ENCODE results near the gene HOXC12.

Gene HOXC12

DNA sequence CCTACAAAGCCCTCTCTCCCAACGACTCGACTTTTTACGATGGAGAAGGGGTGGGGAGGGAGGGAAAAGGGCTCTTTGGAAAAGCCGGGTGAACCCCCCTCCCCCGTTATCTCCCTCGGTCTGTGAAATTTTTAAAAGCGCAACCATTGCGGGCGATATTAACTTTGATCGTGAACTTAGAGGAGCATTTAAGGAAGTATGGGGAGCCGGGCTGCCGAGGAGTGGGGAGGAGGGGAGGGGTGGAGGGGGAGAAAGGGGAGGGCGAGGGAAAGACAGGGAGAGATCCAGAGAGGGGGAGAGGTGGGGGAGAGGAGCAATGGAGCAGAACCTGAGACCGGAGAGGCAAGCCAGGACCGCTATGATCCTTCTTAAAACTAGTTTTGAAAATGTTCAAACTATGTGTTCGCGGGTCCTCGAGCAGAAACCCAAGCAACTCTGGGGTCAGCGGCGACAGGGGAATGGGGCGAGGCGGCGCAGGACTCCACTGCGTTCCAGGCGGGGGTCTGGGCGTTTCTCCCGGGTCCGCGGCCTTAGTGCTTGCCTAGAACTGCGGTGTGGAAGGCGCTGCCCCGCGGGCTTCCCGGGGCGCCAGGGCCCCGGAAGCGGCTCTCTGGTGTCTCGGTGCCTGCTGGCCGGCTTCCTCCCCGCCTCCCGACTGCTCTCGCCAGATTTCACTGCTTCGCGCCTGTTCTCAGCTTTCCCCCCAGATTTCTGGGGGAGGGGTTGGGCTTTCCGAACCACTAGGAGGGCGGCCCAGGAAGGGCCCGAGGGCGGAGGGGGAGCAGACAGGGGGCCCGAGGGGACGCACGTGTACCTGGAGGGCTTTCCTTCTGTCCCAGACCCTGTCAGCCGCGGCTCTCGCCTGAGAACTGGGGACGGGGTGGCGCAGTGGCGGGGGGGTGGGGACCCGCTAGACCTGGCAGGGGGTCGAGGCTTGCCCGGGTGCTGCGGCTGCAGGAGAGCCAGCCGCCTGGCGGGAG is 19.7 kb downstream of the HOXC12 start, which contains the start of gene HOTAIR:
HOTAIR (minus strand) TSS at position 871 of the 980 bp plus-strand sequence.
- Histone ChIP-seq H3K27me3 (ENCODE audit: low read depth, low read length) (peaks cover 15% of the 10 kb centered on the region; the same call in 1 of the 2 replicates), H4K20me1 (ENCODE audit: insufficient read depth, low read length) (no peaks in the 10 kb centered on the region), H3K36me3 (replicated peaks; ENCODE audit: low read depth, low read length) (no peaks in the 10 kb centered on the region), H3K4me3 (ENCODE audit: low read length) (no peak within 1 kb of the TSS), H3K4me1 (ENCODE audit: low read length) (peaks cover 6% of the 10 kb centered on the region; the same call in 1 of the 2 replicates), H3K9me3 (ENCODE audit: insufficient read depth, low read length) (no peaks in the 10 kb centered on the region), H3K27ac (ENCODE audit: low read length) (no peak within 1 kb of the TSS), H3K9ac (ENCODE audit: low read length) (no peak within 1 kb of the TSS), H3K79me2 (ENCODE audit: low read length) (no peaks in the 10 kb centered on the region), H3K4me2 (ENCODE audit: low read length) (no peak within 1 kb of the TSS), H2AFZ (ENCODE audit: low read depth, low read length) (no peak within 1 kb of the TSS)
- TF ChIP-seq, protein P1, sequence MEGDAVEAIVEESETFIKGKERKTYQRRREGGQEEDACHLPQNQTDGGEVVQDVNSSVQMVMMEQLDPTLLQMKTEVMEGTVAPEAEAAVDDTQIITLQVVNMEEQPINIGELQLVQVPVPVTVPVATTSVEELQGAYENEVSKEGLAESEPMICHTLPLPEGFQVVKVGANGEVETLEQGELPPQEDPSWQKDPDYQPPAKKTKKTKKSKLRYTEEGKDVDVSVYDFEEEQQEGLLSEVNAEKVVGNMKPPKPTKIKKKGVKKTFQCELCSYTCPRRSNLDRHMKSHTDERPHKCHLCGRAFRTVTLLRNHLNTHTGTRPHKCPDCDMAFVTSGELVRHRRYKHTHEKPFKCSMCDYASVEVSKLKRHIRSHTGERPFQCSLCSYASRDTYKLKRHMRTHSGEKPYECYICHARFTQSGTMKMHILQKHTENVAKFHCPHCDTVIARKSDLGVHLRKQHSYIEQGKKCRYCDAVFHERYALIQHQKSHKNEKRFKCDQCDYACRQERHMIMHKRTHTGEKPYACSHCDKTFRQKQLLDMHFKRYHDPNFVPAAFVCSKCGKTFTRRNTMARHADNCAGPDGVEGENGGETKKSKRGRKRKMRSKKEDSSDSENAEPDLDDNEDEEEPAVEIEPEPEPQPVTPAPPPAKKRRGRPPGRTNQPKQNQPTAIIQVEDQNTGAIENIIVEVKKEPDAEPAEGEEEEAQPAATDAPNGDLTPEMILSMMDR (IDR thresholded peaks at IDR 0.05; ENCODE audit: low read depth, low read length), result no peak
- no peak for TF ChIP-seq EZH2phosphoT487 (IDR thresholded peaks at IDR 0.05; ENCODE audit: low read depth)

DNA sequence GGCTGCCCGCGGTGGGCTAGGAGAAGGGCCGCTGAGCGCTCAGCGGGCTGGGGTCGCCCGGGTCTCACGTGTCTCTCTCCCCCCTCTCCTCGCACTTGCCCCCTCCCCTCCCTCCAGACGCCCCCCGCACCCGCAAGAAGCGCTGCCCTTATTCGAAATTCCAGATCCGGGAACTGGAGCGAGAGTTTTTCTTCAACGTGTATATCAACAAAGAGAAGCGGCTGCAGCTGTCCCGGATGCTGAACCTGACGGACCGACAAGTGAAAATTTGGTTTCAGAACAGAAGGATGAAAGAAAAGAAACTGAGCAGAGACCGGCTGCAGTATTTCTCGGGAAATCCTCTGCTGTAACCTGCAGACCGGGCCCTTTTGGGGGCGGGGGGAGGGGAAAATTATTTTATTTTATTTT is 20.4 kb downstream of the HOXC12 start:
- Histone ChIP-seq H3K9ac (ENCODE audit: low read length) (no peak overlapping the region), H3K4me1 (ENCODE audit: low read length) (peaks cover 11% of the 10 kb centered on the region)

DNA sequence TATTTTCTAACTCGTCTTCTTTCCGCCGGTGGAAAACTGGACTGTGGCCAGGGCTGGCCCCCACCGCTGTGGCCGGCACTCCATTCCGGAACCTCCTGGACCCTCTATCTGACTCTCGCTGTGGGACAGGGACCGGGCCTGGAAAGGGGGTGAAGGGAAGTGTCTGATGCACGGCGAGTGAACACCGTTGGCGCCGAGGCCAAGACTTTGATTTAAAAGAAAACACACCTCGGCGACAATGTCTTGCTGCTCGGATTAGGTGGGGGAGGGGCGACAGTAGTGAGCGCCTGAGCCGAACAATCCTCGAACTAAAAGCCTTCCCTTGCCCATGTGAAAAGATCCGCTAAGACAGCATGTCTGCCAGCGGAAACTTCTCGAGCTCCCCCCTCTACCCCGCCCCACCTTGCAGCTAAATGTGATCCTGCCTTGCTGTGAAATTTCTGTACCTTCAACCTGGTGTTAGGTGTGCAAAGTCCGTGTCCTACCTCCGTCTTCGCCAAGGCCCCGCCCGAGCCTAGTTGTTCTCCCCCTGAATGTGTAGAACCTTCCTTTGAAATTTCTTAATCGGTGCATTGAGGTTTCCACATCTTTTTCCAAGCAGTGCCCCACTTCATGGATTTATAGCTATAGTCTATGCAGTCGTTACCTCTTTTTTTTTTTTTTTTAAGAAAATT is 20.9 kb downstream of the HOXC12 start:
- TF ChIP-seq, protein P1 (IDR thresholded peaks at IDR 0.05; ENCODE audit: low read depth, low read length), result no peak
- TF ChIP-seq EZH2phosphoT487 (IDR thresholded peaks at IDR 0.05; ENCODE audit: low read depth), result no peak
- Histone ChIP-seq H3K9ac (ENCODE audit: low read length) (no peak overlapping the region), H3K4me1 (ENCODE audit: low read length) (peaks cover 16% of the 10 kb centered on the region), H3K27ac (ENCODE audit: low read length) (no peak overlapping the region), H3K36me3 (replicated peaks; ENCODE audit: low read depth, low read length) (no peaks in the 10 kb centered on the region), H3K4me3 (ENCODE audit: low read length) (no peak overlapping the region), H2AFZ (ENCODE audit: low read depth, low read length) (no peak overlapping the region), H3K4me2 (ENCODE audit: low read length) (no peak overlapping the region), H3K9me3 (ENCODE audit: insufficient read depth, low read length) (no peaks in the 10 kb centered on the region), H3K79me2 (ENCODE audit: low read length) (no peaks in the 10 kb centered on the region), H4K20me1 (ENCODE audit: insufficient read depth, low read length) (no peaks in the 10 kb centered on the region), H3K27me3 (ENCODE audit: low read depth, low read length) (0 out of 2 replicates have a peak, but pooled peaks cover 6% of the 10 kb centered on the region)

More for the DNA sequence above, 20.4 kb downstream of the HOXC12 start:
- Histone ChIP-seq H3K79me2 (ENCODE audit: low read length) (no peaks in the 10 kb centered on the region), H4K20me1 (ENCODE audit: insufficient read depth, low read length) (no peaks in the 10 kb centered on the region), H3K9me3 (ENCODE audit: insufficient read depth, low read length) (no peaks in the 10 kb centered on the region), H3K4me3 (ENCODE audit: low read length) (no peak overlapping the region), H3K4me2 (ENCODE audit: low read length) (no peak overlapping the region), H2AFZ (ENCODE audit: low read depth, low read length) (no peak overlapping the region), H3K36me3 (replicated peaks; ENCODE audit: low read depth, low read length) (no peaks in the 10 kb centered on the region), H3K27ac (ENCODE audit: low read length) (no peak overlapping the region), H3K27me3 (ENCODE audit: low read depth, low read length) (peaks cover 11% of the 10 kb centered on the region; the same call in 1 of the 2 replicates)
- TF ChIP-seq EZH2phosphoT487 (IDR thresholded peaks at IDR 0.05; ENCODE audit: low read depth), result no peak
- TF ChIP-seq, protein P1 (IDR thresholded peaks at IDR 0.05; ENCODE audit: low read depth, low read length), result no peak

Data from OCI-LY3 (cell line).